Peyer's patch (tissue), 4 donors: ENCODE measurements around the gene ZNF516. TPM values are rescaled to one million over a fixed set of nuclear protein-coding genes. Genes with fewer than 3 reads are reported as not detected.

ENCODE experiments used
- DNase-seq, 3 donors: peaks; one replicate each; pipeline ENCODE4 v3.0.0-alpha.2; 2017 to 2019
- H3K27ac ChIP-seq, 4 donors: fragments of 200-600 bp; sonication (generic); one replicate each; pipeline ENCODE4 v1.5.1; 2016 to 2019
- H3K27me3 ChIP-seq, 2 donors: fragments of 200-600 bp; sonication (generic); one replicate each; pipeline ENCODE4 v1.5.1; 2019
- H3K36me3 ChIP-seq, 3 donors: fragments of 200-600 bp; sonication (generic); one replicate each; pipeline ENCODE4 v1.5.1; 2016 to 2019
- H3K4me1 ChIP-seq, 4 donors: fragments of 200-600 bp; sonication (generic); one replicate each; pipeline ENCODE4 v1.5.1; 2016 to 2019
- H3K4me3 ChIP-seq, 4 donors: fragments of 200-600 bp; sonication (generic); 1 replicate in 3 of 4; 2 replicates in 1 of 4; pipeline ENCODE4 v1.5.1; 2016 to 2019; ENCODE audit warnings: mild to moderate bottlenecking in 1 of 4
- H3K9me3 ChIP-seq, 4 donors: fragments of 200-600 bp; sonication (generic); one replicate each; pipeline ENCODE4 v1.5.1; 2016 to 2019; ENCODE audit warnings: mild to moderate bottlenecking in 1 of 4
- CTCF ChIP-seq, 6 experiments: fragments of 450-650 bp in 4 of 6; fragments of 200-600 bp in 2 of 6; sonication (generic) in 1 of 6; IDR thresholded peaks; one replicate each; pipeline ENCODE4 v1.5.1; 2017 to 2019; ENCODE audit warnings: antibody characterized with exemption in 6 of 6, mild to moderate bottlenecking in 3 of 6, moderate library complexity in 1 of 6
- POLR2A ChIP-seq, 2 donors: fragments of 450-650 bp; IDR thresholded peaks; one replicate each; pipeline ENCODE4 v1.5.1; 2017; ENCODE audit warnings: antibody characterized with exemption in 2 of 2, mild to moderate bottlenecking in 2 of 2, moderate library complexity in 2 of 2
- total RNA-seq, 4 donors: library from RNA; depleted of rRNA; stranded (reverse); fragments of >200 nt; gene quantifications; one replicate each; pipeline ENCODE4 v1.1.0, GENCODE V29; 2016

ZNF516 gene
- total RNA-seq, 4 donors from 2014 or later = 19.8 to 39.6 (median 25.7) TPM

GRCh38 chr18:76518123-76518859 lies 23.2 kb upstream of the ZNF516 start:
- peak in 2 of 3 donors; percentile 23 to 59 for DNase-seq
- H3K27ac ChIP-seq = peak overlapping the region in 2 of 4 donors; percentile 46 to 48
- no peaks in the 10 kb centered on the region for H3K36me3 ChIP-seq
- no peaks in the 10 kb centered on the region for H3K4me1 ChIP-seq
- TF ChIP-seq POLR2A (IDR thresholded peaks at IDR 0.05) = no peak
- TF ChIP-seq CTCF (IDR thresholded peaks at IDR 0.05) = no peak
- peak overlapping the region in 3 of 4 donors; percentile 3 to 35 (median 3) for H3K4me3 ChIP-seq
- H3K9me3 ChIP-seq = no peaks in the 10 kb centered on the region
- no peaks in the 10 kb centered on the region for H3K27me3 ChIP-seq

GRCh38 chr18:76515576-76515975 lies 20.5 kb upstream of the ZNF516 start:
- DNase-seq = no peak
- Histone ChIP-seq H3K27ac (no peak overlapping the region), H3K4me3 (no peak overlapping the region), H3K27me3 (no peaks in the 10 kb centered on the region), H3K36me3 (no peaks in the 10 kb centered on the region), H3K9me3 (no peaks in the 10 kb centered on the region), H3K4me1 (no peaks in the 10 kb centered on the region)
- no peak for TF ChIP-seq POLR2A (IDR thresholded peaks at IDR 0.05)
- TF ChIP-seq CTCF (IDR thresholded peaks at IDR 0.05) = no peak

GRCh38 chr18:76514573-76514972 lies 19.5 kb upstream of the ZNF516 start:
- TF ChIP-seq POLR2A (IDR thresholded peaks at IDR 0.05) (no peak), CTCF (IDR thresholded peaks at IDR 0.05) (no peak)
- H3K36me3 ChIP-seq = no peaks in the 10 kb centered on the region
- no peak overlapping the region for H3K27ac ChIP-seq
- no peak for DNase-seq
- H3K4me3 ChIP-seq = no peak overlapping the region
- H3K9me3 ChIP-seq = no peaks in the 10 kb centered on the region
- H3K27me3 ChIP-seq = no peaks in the 10 kb centered on the region
- no peaks in the 10 kb centered on the region for H3K4me1 ChIP-seq

- Histone ChIP-seq H3K4me3 (no peak overlapping the region), H3K9me3 (no peaks in the 10 kb centered on the region), H3K4me1 (no peaks in the 10 kb centered on the region), H3K36me3 (no peaks in the 10 kb centered on the region), H3K27me3 (no peaks in the 10 kb centered on the region), H3K27ac (no peak overlapping the region)
- no peak for TF ChIP-seq CTCF (IDR thresholded peaks at IDR 0.05)
- no peak for TF ChIP-seq POLR2A (IDR thresholded peaks at IDR 0.05)
- no peak for DNase-seq
Observed at GRCh38 chr18:76507830-76508385, 12.9 kb upstream of the ZNF516 start.

DNA sequence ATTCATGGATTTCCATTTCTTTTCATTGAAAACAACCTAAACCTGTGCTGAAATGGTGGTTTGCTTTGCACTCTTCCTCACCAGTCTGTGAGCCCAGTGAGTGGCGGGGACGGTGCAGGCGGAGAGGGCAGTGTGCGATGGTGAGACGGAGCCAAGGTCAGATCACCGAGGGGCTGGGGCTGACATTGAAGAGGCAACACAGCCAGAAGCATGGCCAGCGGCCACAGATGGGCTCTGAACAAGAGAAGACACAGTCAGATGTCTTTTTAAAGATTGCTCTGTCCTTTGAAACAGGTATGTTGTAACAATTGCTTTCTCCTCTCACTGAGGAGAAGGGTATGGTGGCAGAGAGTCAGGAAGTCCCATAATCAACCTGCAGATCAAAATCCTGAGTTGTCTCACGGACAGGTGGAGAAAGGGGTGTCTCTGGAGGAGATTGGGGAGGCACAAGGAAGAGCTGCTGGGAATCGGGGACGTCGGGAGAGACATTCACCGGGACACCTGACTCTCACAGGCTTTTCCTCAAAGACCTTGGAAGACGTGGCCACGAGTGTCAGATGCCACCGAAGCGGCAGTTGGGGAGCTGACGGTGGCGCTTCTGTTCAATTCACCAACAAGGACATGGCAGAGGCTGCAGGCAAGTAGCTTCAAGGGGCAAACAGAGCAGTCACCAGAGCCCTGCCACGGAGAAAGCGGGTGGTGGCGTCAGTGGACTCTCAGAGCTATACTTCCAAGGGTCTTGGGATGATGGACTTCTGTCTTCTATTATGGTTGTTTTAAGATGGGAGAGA lies 12.1 kb upstream of the ZNF516 start:
- H3K9me3 ChIP-seq = no peaks in the 10 kb centered on the region
- H3K4me1 ChIP-seq = no peaks in the 10 kb centered on the region
- no peaks in the 10 kb centered on the region for H3K36me3 ChIP-seq
- no peak overlapping the region for H3K4me3 ChIP-seq
- TF ChIP-seq POLR2A (IDR thresholded peaks at IDR 0.05) = no peak
- TF ChIP-seq CTCF (IDR thresholded peaks at IDR 0.05) = no peak
- H3K27me3 ChIP-seq = no peaks in the 10 kb centered on the region
- DNase-seq = no peak
- no peak overlapping the region for H3K27ac ChIP-seq
